Esophagus mucosa (tissue), 1 donor: ENCODE results near the gene METTL24. TPM values are rescaled to one million over a fixed set of nuclear protein-coding genes. Genes with fewer than 3 reads are reported as not detected.

Source experiments
- ATAC-seq: fragments of 200-7000 bp; cut with Tn5 transposase; one replicate; pipeline ENCODE4 v1.9.1; 2020
- total RNA-seq: library from RNA; stranded (reverse); gene quantifications from one replicate; pipeline ENCODE4 v1.2.4, GENCODE V29; 2023
- donor health status: DM: yes; HTN: yes; CAD: no.

Gene METTL24
- not detected for total RNA-seq

- ATAC-seq, result peak; percentile 20
Measured at GRCh38 chr6:110357664-110358552, at the start of gene METTL24. METTL24 (minus strand) TSS chr6:110358349; CDS start chr6:110358272, 77 bp downstream.

GRCh38 chr6:110404607-110405006 is 46.5 kb upstream of the METTL24 start:
- ATAC-seq, result no peak

- no peak for ATAC-seq
Measured at GRCh38 chr6:110401585-110402176, 43.5 kb upstream of the METTL24 start.

- peak; percentile 15 for ATAC-seq
Measured at GRCh38 chr6:110400208-110400607, 42.1 kb upstream of the METTL24 start.

- ATAC-seq, result peak; percentile 22
Measured at GRCh38 chr6:110399219-110400071, 41.3 kb upstream of the METTL24 start.

GRCh38 chr6:110398778-110399177 is 40.6 kb upstream of the METTL24 start:
- ATAC-seq, result no peak

- ATAC-seq, result no peak
Measured at GRCh38 chr6:110395221-110395620, 37.1 kb upstream of the METTL24 start.

- ATAC-seq, result no peak
Measured at GRCh38 chr6:110394409-110394808, 36.3 kb upstream of the METTL24 start.

GRCh38 chr6:110392727-110393126 is 34.6 kb upstream of the METTL24 start:
- no peak for ATAC-seq

- ATAC-seq, result no peak
Measured at GRCh38 chr6:110390404-110390803, 32.3 kb upstream of the METTL24 start.

GRCh38 chr6:110389689-110390382 is 31.7 kb upstream of the METTL24 start:
- ATAC-seq, result no peak

GRCh38 chr6:110387986-110388385 is 29.8 kb upstream of the METTL24 start:
- no peak for ATAC-seq

- no peak for ATAC-seq
Measured at GRCh38 chr6:110385458-110385863, 27.3 kb upstream of the METTL24 start.

GRCh38 chr6:110378552-110378951 is 20.4 kb upstream of the METTL24 start:
- no peak for ATAC-seq

GRCh38 chr6:110369066-110369465 is 10.9 kb upstream of the METTL24 start:
- ATAC-seq, result no peak

GRCh38 chr6:110368284-110368683 is 10.1 kb upstream of the METTL24 start:
- ATAC-seq, result no peak

- no peak for ATAC-seq
Measured at GRCh38 chr6:110367825-110368224, 9.7 kb upstream of the METTL24 start.

GRCh38 chr6:110366975-110367374 is 8.8 kb upstream of the METTL24 start:
- no peak for ATAC-seq

GRCh38 chr6:110366256-110366655 is 8.1 kb upstream of the METTL24 start:
- ATAC-seq, result no peak

- no peak for ATAC-seq
Measured at GRCh38 chr6:110364364-110365105, 6.4 kb upstream of the METTL24 start.

- ATAC-seq, result no peak
Measured at GRCh38 chr6:110363748-110364147, 5.6 kb upstream of the METTL24 start.

GRCh38 chr6:110360676-110361075 is 2.5 kb upstream of the METTL24 start:
- no peak for ATAC-seq
